Measurements from ENCODE around the gene RTL5.

RTL5 gene

DNA sequence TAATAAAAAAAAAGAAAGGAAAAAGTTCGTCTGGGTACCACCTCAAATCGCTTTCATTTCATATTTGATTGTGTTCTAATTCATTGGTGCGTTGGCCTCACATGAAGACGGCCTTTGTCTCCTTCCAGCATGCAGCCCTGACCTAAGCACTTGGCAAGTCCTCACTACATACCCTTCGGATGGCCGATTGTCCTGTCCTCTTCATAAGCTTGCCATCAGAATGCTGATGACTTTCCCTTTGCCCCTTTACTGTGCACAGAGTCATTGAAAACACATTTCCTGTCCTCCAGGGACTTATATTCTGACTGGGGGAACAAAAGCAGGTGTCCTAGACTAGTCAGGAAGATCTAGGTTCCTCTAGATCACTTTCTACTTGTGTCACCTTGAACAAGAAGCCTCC is 43.0 kb downstream of the RTL5 start:
- H3K4me3 Mint-ChIP-seq: no peak overlapping the region
- no peaks in the 10 kb centered on the region for H3K27me3 Mint-ChIP-seq
- intact Hi-C loops (cut with micrococcal nuclease): no loop called here
- H3K36me3 Mint-ChIP-seq (ENCODE audit: low read depth): no peaks in the 10 kb centered on the region
- H3K27ac Mint-ChIP-seq: no peak overlapping the region
- H3K9me3 Mint-ChIP-seq: no peaks in the 10 kb centered on the region
- peaks cover 6% of the 10 kb centered on the region for H3K4me1 Mint-ChIP-seq (ENCODE audit: low read depth)

DNA sequence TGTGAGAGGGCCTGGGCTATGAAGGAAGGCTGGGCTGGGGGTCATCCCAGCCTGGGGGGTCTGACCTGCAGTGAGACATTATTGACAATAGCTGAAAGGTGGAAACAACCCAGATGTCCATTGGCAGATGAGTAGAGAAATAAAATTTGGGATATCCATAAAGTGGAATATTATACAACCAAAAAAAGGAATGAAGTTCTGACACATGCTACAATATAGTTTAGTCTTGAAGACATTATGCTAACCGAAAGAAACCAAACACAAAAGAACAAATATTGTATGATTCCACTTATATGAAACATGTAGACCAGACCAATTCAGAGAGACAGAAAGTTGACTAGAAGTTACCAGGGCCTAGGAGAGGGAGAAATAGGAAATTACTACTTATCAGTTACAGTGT is 44.7 kb downstream of the RTL5 start:
- Mint-ChIP-seq H3K4me3 (no peak overlapping the region), H3K36me3 (ENCODE audit: low read depth) (no peaks in the 10 kb centered on the region), H3K4me1 (ENCODE audit: low read depth) (peaks cover 9% of the 10 kb centered on the region), H3K9me3 (no peaks in the 10 kb centered on the region), H3K27me3 (no peaks in the 10 kb centered on the region), H3K27ac (no peak overlapping the region)
- intact Hi-C loops (cut with micrococcal nuclease): no loop called here

DNA sequence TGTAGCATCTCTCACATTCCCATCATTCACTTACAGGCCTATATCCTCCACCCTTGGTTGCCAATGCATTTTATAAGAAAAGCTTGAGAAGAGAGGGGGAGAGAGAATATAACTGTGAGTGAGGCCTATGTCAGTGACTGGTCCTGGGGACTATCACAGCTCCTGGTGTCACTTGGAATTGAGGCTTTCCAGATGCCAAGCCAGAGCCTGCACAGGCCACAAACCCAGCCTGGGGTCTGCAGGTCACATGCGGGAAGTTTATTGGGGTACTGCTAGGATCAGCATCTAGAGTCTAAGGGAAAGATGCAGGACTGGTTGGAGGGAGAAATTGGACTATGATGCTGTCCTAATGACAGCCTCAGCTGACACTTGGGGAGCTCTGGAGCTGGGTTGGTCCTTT is 47.6 kb downstream of the RTL5 start:
- H3K9me3 Mint-ChIP-seq: no peaks in the 10 kb centered on the region
- no peaks in the 10 kb centered on the region for H3K27me3 Mint-ChIP-seq
- H3K4me3 Mint-ChIP-seq: no peak overlapping the region
- H3K27ac Mint-ChIP-seq: no peak overlapping the region
- no peaks in the 10 kb centered on the region for H3K36me3 Mint-ChIP-seq (ENCODE audit: low read depth)
- peaks cover 30% of the 10 kb centered on the region for H3K4me1 Mint-ChIP-seq (ENCODE audit: low read depth)
- intact Hi-C loops (cut with micrococcal nuclease): no loop called here

DNA sequence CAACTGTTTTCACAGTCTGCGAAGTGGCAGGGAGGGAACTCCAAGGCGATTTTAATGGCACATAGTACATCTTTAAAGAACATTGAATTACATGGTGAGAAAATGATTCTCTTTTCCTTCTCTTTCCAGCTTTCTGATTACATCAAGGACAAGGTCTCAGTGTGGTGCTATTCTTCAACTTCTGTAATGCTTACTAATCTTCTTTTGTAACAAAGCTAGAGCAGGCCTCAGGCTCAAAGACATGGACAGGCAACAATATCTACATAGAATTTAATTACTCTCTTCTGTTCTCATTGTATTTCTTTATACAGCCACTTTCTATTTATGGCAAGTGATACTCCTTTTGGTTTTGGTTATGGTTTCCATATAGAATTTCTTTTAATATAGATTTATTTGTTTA is 48.4 kb downstream of the RTL5 start:
- Mint-ChIP-seq H3K9me3 (no peaks in the 10 kb centered on the region), H3K4me3 (no peak overlapping the region), H3K27ac (no peak overlapping the region), H3K27me3 (no peaks in the 10 kb centered on the region), H3K4me1 (ENCODE audit: low read depth) (peaks cover 38% of the 10 kb centered on the region), H3K36me3 (ENCODE audit: low read depth) (no peaks in the 10 kb centered on the region)
- intact Hi-C loops (cut with micrococcal nuclease): no loop called here

DNA sequence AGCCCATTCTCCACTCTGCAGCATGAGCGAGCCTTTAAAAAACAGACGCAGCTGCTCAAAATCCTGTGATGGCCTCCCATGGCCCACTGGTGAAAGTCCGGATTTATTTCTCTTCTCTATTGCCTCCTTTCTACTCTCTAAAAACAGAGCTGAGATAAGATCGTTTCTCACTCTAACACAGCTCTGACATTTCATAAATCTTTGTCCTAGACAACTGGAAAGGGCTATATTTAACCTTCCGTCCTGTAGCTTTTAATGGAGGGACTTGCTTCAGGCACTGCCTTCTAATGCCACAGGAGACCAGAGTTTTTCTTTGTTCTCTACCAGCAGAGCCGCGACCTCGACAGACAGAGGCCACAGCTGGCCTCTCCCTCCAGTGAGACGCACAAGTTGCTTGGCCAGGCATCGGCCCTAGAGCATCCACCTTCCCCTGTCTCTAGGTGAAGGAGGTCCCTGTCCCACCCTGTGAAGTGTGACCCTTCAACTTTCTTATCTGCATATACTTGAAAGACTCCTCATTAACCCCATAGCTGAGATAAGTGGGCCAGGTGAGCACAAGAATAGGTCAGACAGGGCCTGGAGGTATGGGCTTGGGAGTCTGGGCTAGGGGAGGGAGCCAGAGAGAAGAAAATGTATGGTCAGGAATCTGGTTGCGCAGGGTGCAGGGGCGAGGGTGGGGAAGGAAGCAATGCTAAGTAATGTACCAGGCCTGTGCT is 50.0 kb downstream of the RTL5 start:
- H3K4me1 Mint-ChIP-seq (ENCODE audit: low read depth): peaks cover 40% of the 10 kb centered on the region
- intact Hi-C loops (cut with micrococcal nuclease): no loop called here
- H3K36me3 Mint-ChIP-seq (ENCODE audit: low read depth): no peaks in the 10 kb centered on the region
- no peak overlapping the region for H3K4me3 Mint-ChIP-seq
- H3K9me3 Mint-ChIP-seq: no peaks in the 10 kb centered on the region
- peak overlapping the region; percentile 25 for H3K27ac Mint-ChIP-seq
- H3K27me3 Mint-ChIP-seq: no peaks in the 10 kb centered on the region

DNA sequence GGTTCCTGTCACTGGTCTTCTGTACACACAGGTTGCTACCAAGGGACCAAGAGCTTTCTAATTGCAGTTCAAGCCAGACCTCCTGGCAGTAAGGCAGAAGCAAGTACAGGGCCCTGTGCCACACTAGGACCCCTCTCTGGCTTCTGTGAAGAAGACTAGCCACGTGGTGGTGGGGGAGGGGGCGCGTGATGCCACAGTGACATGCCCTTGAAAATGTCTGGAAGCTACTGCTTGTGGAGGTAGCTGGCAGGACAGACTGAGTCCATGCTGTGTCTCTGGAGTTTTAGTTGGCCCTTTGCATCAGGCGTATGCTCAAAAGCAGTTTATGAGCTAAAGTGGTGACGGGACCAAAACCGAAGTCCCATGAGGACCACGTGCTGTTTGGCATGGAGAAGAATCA is 50.9 kb downstream of the RTL5 start:
- Mint-ChIP-seq H3K27ac (no peak overlapping the region), H3K4me1 (ENCODE audit: low read depth) (peaks cover 40% of the 10 kb centered on the region), H3K27me3 (no peaks in the 10 kb centered on the region), H3K9me3 (no peaks in the 10 kb centered on the region), H3K4me3 (no peak overlapping the region), H3K36me3 (ENCODE audit: low read depth) (no peaks in the 10 kb centered on the region)
- intact Hi-C loops (cut with micrococcal nuclease): no loop called here

DNA sequence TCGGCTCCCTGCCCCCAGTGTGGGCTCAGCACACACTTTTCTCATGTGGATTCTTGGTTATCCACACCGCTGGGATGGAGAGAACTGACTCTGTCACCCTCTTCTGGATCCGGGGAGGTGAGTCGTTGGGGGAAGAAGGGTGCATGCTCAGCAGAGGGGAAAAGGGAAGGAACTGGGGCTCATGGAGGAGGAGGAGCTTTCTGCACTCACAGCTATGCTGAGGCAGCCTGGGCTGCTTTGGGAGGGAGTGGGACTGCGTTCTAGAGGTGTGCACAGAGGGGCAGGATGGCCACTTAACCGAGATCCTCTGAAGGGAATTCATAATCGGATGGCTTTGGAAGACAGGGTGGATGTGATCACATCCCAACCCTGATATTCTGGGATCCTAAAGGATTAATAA is 51.6 kb downstream of the RTL5 start:
- intact Hi-C loops (cut with micrococcal nuclease): no loop called here
- Mint-ChIP-seq H3K36me3 (ENCODE audit: low read depth) (no peaks in the 10 kb centered on the region), H3K27me3 (no peaks in the 10 kb centered on the region), H3K4me3 (no peak overlapping the region), H3K9me3 (no peaks in the 10 kb centered on the region), H3K4me1 (ENCODE audit: low read depth) (peaks cover 40% of the 10 kb centered on the region), H3K27ac (peak overlapping the region; percentile 80)

DNA sequence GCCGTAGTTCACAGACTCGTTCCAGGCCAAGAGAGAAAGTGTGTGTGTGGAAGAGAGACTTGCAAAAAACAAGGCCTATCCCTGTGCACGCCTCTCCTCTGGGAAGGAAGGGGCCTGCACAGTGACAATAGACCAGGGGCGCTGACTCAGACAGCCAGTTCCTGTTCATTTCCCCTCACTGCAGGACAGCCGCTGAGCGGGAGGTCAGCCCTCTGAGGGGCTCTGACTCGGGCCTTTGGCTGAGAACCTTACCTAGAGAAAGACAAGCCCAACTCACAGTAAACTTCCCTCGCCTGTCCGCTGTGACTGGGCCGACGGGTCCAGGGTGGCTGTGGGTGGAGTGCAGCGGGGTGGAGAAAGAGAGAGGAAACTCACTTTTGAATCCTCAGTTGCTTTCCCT is 52.1 kb downstream of the RTL5 start:
- peak overlapping the region; percentile 80 for H3K27ac Mint-ChIP-seq
- H3K4me1 Mint-ChIP-seq (ENCODE audit: low read depth): peaks cover 40% of the 10 kb centered on the region
- H3K27me3 Mint-ChIP-seq: no peaks in the 10 kb centered on the region

DNA sequence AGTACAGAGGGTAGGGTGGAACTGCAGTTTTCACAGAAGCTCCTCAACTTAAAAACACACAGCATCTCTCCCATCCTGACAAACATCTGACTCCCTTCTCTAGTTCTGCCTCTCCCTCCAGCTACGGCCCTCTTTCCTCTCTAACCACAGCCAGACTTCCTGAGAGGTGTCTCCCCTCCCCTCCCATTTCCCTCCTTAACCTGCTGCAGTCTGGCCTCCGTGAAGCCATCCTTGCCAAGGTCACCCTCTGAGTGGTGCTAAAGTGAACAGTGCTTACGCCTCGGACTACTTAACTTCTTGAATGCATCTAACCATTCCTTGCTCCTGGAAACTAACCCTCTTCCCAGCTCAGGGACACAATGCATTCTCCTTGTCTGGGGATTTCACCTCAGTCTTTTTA is 53.3 kb downstream of the RTL5 start:
- Mint-ChIP-seq H3K27ac (no peak overlapping the region), H3K27me3 (no peaks in the 10 kb centered on the region), H3K9me3 (no peaks in the 10 kb centered on the region), H3K4me3 (no peak overlapping the region), H3K36me3 (ENCODE audit: low read depth) (no peaks in the 10 kb centered on the region), H3K4me1 (ENCODE audit: low read depth) (peaks cover 40% of the 10 kb centered on the region)
- intact Hi-C loops (cut with micrococcal nuclease): no loop called here

More for the DNA sequence above, 52.1 kb downstream of the RTL5 start:
- intact Hi-C loops (cut with micrococcal nuclease): no loop called here
- no peaks in the 10 kb centered on the region for H3K36me3 Mint-ChIP-seq (ENCODE audit: low read depth)
- no peaks in the 10 kb centered on the region for H3K9me3 Mint-ChIP-seq
- H3K4me3 Mint-ChIP-seq: no peak overlapping the region
